HG02840 (cell line): Measurements from ENCODE around the gene CFHR2.
A peak's percentile ranks its signal among the peaks of the same experiment; 100 is the strongest.
"Not testable (repeated sequence)": the region's sequence is repeated elsewhere in the genome, so short reads cannot be mapped to it uniquely, and the experiment has no call there.

ENCODE experiments used
- ATAC-seq: cut with Tn5 transposase; IDR thresholded peaks from one replicate; pipeline ENCODE4 v1.9.1; 2021; ENCODE audit warnings: mild to moderate bottlenecking, moderate library complexity, moderate number of reproducible peaks; ENCODE audit not compliant: unreplicated experiment, low FRiP score

Gene CFHR2

GRCh38 chr1:196943568-196943967 is at the start of gene CFHR2:
TSS of gene CFHR2 (plus strand) at chr1:196943738. CDS start at chr1:196943881, 143 bp downstream.
- not testable (repeated sequence) for ATAC-seq

- no peak for ATAC-seq
Observed at GRCh38 chr1:196896355-196896754, 47.2 kb upstream of the CFHR2 start.

GRCh38 chr1:196897158-196897828 is 46.2 kb upstream of the CFHR2 start:
- no peak for ATAC-seq

GRCh38 chr1:196902344-196902743 is 41.2 kb upstream of the CFHR2 start:
- ATAC-seq = no peak

- no peak for ATAC-seq
Observed at GRCh38 chr1:196910215-196910614, 33.3 kb upstream of the CFHR2 start.

- ATAC-seq = not testable (repeated sequence)
Observed at GRCh38 chr1:196912283-196912682, 31.3 kb upstream of the CFHR2 start.

GRCh38 chr1:196926839-196927238 is 16.7 kb upstream of the CFHR2 start:
- ATAC-seq = not testable (repeated sequence)

GRCh38 chr1:196932853-196933252 is 10.7 kb upstream of the CFHR2 start:
- ATAC-seq = not testable (repeated sequence)

GRCh38 chr1:196933531-196934189 is 9.9 kb upstream of the CFHR2 start:
- ATAC-seq = no peak

- ATAC-seq = not testable (repeated sequence)
Observed at GRCh38 chr1:196941474-196941873, 2.1 kb upstream of the CFHR2 start.

GRCh38 chr1:196951711-196952394 is 8.3 kb downstream of the CFHR2 start:
- peak; percentile 72 for ATAC-seq

- no peak for ATAC-seq
Observed at GRCh38 chr1:196954778-196955177, 11.2 kb downstream of the CFHR2 start.

- no peak for ATAC-seq
Observed at GRCh38 chr1:196955926-196956325, 12.4 kb downstream of the CFHR2 start.

GRCh38 chr1:196960854-196961253 is 17.3 kb downstream of the CFHR2 start:
- no peak for ATAC-seq

GRCh38 chr1:196970182-196970581 is 26.6 kb downstream of the CFHR2 start:
- no peak for ATAC-seq

GRCh38 chr1:196976278-196976677 is 32.7 kb downstream of the CFHR2 start:
- no peak for ATAC-seq

- ATAC-seq = no peak
Observed at GRCh38 chr1:196977278-196977677, 33.7 kb downstream of the CFHR2 start, which contains the start of gene CFHR5. TSS of gene CFHR5 (plus strand) at chr1:196977556. CDS start at chr1:196977665, 109 bp downstream.

GRCh38 chr1:196980859-196981258 is 37.3 kb downstream of the CFHR2 start:
- no peak for ATAC-seq

- ATAC-seq = not testable (repeated sequence)
Observed at GRCh38 chr1:196982247-196982646, 38.7 kb downstream of the CFHR2 start.

GRCh38 chr1:196991919-196992651 is 48.5 kb downstream of the CFHR2 start:
- ATAC-seq = not testable (repeated sequence)

GRCh38 chr1:196993916-196994315 is 50.4 kb downstream of the CFHR2 start:
- ATAC-seq = no peak
